Measurements from ENCODE around the gene DHRS2.
"Not testable (repeated sequence)": the region's sequence is repeated elsewhere in the genome, so short reads cannot be mapped to it uniquely, and the experiment has no call there.

The DHRS2 gene, protein sequence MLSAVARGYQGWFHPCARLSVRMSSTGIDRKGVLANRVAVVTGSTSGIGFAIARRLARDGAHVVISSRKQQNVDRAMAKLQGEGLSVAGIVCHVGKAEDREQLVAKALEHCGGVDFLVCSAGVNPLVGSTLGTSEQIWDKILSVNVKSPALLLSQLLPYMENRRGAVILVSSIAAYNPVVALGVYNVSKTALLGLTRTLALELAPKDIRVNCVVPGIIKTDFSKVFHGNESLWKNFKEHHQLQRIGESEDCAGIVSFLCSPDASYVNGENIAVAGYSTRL

GRCh38 chr14:23636317-23637211 is at the start of gene DHRS2:
DHRS2 (plus strand) TSS chr14:23636364; CDS start chr14:23638865, 2,501 bp downstream.
- DNase-seq = no peak

GRCh38 chr14:23588884-23589598 is 47.1 kb upstream of the DHRS2 start:
- DNase-seq = peak; percentile 24

DNA sequence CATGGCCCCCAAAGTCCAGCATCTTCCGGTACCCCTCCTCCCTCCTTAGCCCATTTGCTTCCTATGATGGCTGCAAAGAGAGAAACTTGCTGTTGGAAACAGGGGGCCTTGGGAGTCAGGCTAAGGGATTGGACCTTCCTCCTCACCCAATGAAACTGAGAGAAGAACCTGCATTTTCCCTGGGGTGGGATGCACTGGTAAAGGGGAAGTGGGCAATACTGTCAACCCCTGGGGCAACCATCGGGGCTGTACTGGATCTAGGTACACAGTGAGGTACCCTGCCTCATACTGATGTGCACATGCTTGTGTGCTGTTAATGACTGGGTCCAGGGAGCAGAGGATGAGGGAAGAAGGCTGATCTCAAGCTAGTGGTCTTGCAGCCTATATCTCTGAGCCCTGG is 46.6 kb upstream of the DHRS2 start:
- no peak for DNase-seq

GRCh38 chr14:23590198-23590597 is 46.0 kb upstream of the DHRS2 start:
- no peak for DNase-seq

- DNase-seq = not testable (repeated sequence)
Observed at GRCh38 chr14:23594191-23594590, 42.0 kb upstream of the DHRS2 start.

DNA sequence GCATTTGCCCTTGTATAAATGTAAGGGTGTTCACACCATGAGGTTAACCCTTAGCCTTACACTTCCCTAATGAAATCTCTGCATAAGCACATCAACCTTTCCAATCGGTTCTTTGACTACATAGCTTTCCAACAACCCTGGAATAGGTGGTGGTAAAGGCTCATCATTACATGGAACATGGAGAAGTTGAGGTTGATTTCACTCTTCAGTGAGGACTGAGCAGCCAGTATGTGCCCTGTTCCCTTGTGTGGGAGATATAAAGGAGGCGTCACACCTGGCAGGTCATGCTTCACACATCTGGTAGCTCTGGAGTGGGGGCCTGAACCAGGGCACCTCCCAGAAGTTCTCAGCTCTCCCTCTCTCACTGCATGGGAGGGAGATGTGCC is 35.8 kb upstream of the DHRS2 start:
- DNase-seq = no peak

DNA sequence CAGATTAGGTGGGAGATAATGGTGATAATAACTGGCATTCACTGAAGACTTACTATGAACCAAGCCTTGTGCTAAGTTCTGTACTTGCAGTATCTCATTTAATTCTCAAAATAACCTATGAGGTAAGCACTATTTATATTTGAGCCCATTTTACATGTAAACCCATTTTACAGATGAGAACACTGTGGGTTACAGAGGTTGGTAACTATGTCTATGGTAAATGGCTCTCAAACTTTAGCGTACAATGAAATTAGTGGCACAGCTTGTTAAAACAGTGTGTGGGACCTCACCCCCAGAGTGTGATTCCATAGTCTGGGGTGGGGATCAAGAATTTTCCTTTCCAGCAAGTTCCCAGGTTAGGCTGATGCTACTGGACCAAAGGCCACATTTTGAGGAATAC is 35.4 kb upstream of the DHRS2 start:
- DNase-seq = no peak

DNA sequence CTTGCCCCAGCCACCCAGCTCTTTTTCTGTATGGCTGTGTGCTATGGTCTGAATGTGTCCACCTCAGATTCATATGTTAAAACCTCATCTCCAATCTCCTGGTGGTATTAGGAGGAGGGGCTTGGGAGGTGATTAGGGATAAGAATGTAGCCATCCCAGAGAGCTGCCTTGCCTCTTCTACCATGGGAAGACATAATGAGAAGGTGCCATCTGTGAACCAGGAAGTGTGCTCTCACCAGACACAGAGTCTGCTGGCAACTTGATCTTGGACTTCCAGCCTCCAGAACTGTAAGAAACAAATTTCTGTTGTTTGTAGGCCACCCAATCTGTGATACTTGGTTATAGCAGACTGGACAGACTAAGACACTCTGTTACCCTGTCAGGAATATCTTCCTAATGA is 34.7 kb upstream of the DHRS2 start:
- DNase-seq = no peak

GRCh38 chr14:23601845-23602180 is 34.4 kb upstream of the DHRS2 start:
- DNase-seq = no peak

DNA sequence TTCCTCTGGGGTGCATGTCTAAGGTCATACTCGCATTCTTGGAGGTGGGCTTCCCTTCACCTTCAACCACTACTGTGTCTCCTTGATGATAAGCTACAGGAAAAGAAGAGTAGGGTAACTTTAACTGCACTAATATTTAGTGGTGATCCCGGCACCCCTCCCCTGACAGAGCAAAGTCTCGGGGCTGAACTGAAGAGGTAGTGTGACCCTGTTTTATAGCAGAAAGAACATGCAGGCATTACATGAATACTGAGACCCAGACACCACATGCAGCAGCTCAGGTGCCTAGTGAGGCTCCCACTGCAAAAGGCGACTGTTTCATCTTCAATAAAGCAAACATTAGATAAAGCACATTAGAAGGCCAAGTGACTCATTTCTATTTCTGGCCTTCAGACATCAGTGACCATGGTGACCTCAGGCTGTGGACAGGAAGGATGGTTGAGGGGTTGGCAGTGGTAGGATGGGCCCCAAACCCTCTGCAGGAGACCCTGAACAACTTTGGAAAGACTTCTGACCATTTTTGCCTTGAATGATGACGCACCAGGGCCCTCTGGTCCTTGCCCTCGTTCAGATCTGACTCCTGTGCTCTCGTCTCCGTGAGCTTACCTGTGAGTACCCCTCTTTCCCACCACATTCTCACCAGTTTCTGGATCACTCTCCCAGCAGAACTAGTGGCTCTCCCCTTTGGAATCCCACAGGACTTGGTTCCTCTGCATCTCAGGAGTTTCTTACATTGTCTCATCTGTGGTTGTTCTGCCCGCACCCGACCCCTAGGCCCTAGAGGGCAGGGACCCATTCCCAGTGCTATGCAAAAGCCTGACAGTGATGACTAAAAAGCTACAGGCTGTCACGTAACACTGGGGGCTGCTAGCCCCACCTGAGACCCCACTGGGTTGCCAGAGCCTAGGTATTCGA is 33.7 kb upstream of the DHRS2 start:
- DNase-seq = no peak

- DNase-seq = no peak
Observed at GRCh38 chr14:23603103-23603502, 33.1 kb upstream of the DHRS2 start.

GRCh38 chr14:23604148-23604547 is 32.0 kb upstream of the DHRS2 start:
- DNase-seq = no peak

GRCh38 chr14:23604675-23605170 is 31.4 kb upstream of the DHRS2 start:
- DNase-seq = no peak

DNA sequence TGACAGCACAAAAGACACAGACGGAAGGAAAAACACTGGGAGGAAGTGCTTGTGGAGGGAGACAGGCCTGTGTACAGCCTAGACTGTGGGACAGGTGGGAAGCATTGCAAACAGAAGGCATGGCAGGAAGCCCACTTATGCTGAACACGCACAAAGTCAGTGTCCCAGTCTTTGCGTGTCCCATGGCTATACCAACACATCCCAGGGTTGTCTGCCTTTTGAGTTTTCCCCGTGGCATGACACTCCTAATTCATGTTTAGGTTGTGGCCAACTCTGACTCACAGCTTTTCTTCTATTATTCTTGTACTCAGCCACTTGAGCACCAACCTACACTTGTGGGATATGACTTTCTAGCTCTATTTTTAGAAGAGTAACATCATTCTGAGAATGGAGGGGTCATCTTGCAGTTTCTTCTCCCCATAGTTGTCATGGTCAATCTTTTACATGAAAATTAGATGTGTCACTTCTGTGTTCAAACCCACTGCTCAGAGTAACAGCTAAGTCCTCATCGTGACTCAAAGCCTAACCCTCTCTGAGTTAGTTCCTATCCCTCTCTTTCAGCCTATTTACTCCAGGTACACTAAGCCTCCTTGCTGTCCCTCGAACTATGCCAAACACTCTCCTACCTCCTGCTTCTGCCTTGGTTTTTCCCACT is 30.1 kb upstream of the DHRS2 start:
- no peak for DNase-seq

GRCh38 chr14:23608454-23608853 is 27.7 kb upstream of the DHRS2 start:
- DNase-seq = no peak

DNA sequence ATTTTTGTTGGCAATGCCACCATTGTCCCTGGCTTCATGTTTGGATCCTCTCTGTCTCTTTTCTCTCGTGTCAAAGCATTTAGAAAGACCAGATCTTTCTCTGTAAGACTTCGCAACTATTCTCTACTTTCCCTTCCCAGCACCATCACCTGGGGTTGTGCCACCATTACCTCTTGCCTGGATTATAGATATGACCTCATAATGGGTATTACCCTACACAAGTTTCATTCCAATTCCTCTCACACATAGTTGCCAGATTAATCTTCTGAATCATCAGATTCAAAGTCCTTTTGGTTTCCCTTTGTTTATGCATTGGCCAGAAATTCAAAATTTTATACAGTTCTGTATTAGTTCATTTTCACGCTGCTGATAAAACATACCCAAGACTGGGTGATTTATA is 27.2 kb upstream of the DHRS2 start:
- no peak for DNase-seq

- not testable (repeated sequence) for DNase-seq
Observed at GRCh38 chr14:23609411-23610089, 26.6 kb upstream of the DHRS2 start.

DNA sequence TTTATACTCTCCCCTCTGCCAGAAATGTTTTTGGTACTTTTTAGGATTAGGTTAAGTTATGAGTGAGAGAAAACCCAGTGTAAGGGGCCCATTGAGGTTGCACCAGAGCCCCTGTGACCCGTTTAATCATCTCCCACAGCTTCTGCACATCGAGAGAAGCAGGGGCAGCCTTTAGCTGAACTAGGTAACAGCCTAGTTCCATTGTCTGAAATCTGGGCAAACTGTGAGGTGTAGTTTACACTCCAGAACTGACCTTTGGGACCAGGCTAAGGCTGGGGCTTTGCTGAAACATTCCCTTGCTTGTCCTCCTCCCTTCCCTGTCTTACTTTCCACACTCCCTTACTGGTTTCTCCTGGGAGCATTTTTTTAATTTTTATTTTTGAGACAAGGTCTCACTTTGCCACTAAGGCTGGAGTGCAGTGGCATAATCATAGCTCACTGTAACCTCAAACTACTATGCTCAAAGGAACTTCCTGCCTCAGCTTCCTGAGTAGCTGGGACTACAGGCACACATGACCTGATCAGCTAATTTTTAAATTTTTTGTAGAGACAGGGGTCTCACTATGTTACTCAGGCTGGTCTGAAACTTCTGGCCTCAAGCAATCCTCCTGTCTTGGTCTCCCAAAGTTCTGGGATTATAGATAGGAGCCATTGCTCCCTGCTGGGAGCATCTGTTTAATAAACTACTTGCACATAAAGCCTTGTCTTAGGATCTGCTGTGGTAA is 25.9 kb upstream of the DHRS2 start:
- no peak for DNase-seq

DNA sequence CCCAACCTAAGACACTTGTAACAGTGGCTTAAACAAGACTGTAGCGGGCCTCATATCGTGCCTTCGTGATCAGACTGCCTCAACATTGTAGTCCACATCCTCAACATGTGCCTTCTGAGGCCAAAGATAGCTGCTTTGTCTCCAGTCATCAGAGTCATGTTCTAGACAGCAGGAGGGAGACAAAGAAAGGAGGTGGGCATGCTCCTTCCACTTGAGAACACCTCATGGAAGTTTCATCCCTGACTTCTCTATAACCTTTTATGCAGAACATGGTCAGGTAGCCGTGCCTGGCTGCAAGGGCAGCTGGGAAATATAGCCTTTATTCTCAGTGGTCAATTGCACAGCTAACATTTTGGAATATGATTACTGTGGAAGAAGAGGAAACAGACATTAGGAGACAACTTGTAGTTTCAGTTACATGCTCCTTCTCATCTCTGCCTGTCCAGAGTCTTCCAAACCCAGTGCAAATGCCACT is 25.3 kb upstream of the DHRS2 start:
- no peak for DNase-seq

- no peak for DNase-seq
Observed at GRCh38 chr14:23612354-23612732, 23.8 kb upstream of the DHRS2 start.

All from GOT3 (cell line).